HepG2 (cell line): ENCODE measurements around the gene P3R3URF. TPM values are rescaled to one million over a fixed set of nuclear protein-coding genes. Genes with fewer than 3 reads are reported as not detected.

Source experiments
- EHMT2 ChIP-seq: fragments of 200-600 bp; sonication (generic); IDR thresholded peaks from 2 replicates; pipeline ENCODE4 v1.7.0; 2017; ENCODE audit warnings: antibody characterized with exemption, low read depth, low read length, borderline replicate concordance
- ESRRA ChIP-seq: sonication (generic); formaldehyde crosslinking; IDR thresholded peaks from 2 replicates; pipeline ENCODE4 v1.5.1; 2020; ENCODE audit warnings: mild to moderate bottlenecking, low read depth, missing genetic modification reagents
- HNF4G ChIP-seq, 2 experiments: sonication (generic) in 1 of 2; formaldehyde crosslinking in 1 of 2; IDR thresholded peaks; 2 replicates each; pipeline versions ENCODE4 v1.4.0 to v1.6.1; 2011 to 2020; ENCODE audit warnings: borderline replicate concordance in 2 of 2, low read depth in 2 of 2, mild to moderate bottlenecking in 2 of 2, low read length in 1 of 2, missing genetic modification reagents in 1 of 2, moderate library complexity in 1 of 2
- HNRNPLL ChIP-seq: fragments of 200-400 bp; formaldehyde crosslinking; IDR thresholded peaks from 2 replicates; pipeline ENCODE4 v1.6.1; 2017; ENCODE audit warnings: mild to moderate bottlenecking, low read depth, low read length; ENCODE audit not compliant: poor library complexity, severe bottlenecking
- MED1 ChIP-seq: sonication (generic); formaldehyde crosslinking; IDR thresholded peaks from 2 replicates; pipeline ENCODE4 v1.4.0; 2020; ENCODE audit warnings: missing genetic modification reagents
- MYNN ChIP-seq: sonication (generic); formaldehyde crosslinking; IDR thresholded peaks from 2 replicates; pipeline ENCODE4 v1.4.0; 2020; ENCODE audit warnings: mild to moderate bottlenecking, low read depth, missing genetic modification reagents
- POGZ ChIP-seq: sonication (generic); formaldehyde crosslinking; IDR thresholded peaks from 2 replicates; pipeline ENCODE4 v1.4.0; 2020; ENCODE audit warnings: mild to moderate bottlenecking, missing genetic modification reagents
- REPIN1 ChIP-seq: sonication (generic); formaldehyde crosslinking; IDR thresholded peaks from 2 replicates; pipeline ENCODE4 v1.8.0; 2022; ENCODE audit warnings: missing genetic modification reagents, low read depth, mild to moderate bottlenecking, borderline replicate concordance
- SIX1 ChIP-seq: sonication (generic); formaldehyde crosslinking; IDR thresholded peaks from 2 replicates; pipeline ENCODE4 v1.4.0; 2020; ENCODE audit warnings: missing genetic modification reagents, borderline replicate concordance
- ZNF350 ChIP-seq: sonication (generic); formaldehyde crosslinking; IDR thresholded peaks from 2 replicates; pipeline ENCODE4 v1.4.0; 2020; ENCODE audit warnings: mild to moderate bottlenecking, low read depth, missing genetic modification reagents, borderline replicate concordance
- polyA plus RNA-seq, 8 experiments: library from polyadenylated mRNA; depleted of rRNA in 3 of 8; stranded (reverse) in 7 of 8; unstranded in 1 of 8; fragments of >200 nt; fragmentation: Illumina TruSeq in 4 of 8; extraction: Trizol in 4 of 8; gene quantifications; 2 replicates each; pipeline versions ENCODE4 v1.2.1 to v1.2.3, GENCODE V29; 2011 to 2016; ENCODE audit warnings: low read depth in 4 of 8, missing spikeins in 1 of 8, mixed read lengths in 1 of 8; ENCODE audit not compliant: insufficient read depth in 1 of 8
- total RNA-seq, 5 experiments: library from RNA; depleted of rRNA; stranded (reverse); fragments of >200 nt; fragmentation: Illumina TruSeq; extraction: Trizol; gene quantifications; 2 replicates each; pipeline ENCODE4 v1.2.3, GENCODE V29; 2016; ENCODE audit warnings: low read depth in 1 of 5
- TF ChIP-seq, protein P1 (sequence below): sonication (generic); formaldehyde crosslinking; IDR thresholded peaks from 2 replicates; pipeline ENCODE4 v1.4.0; 2020; ENCODE audit warnings: mild to moderate bottlenecking, missing genetic modification reagents
- TF ChIP-seq, protein P2 (sequence below): sonication (generic); formaldehyde crosslinking; IDR thresholded peaks from 2 replicates; pipeline ENCODE4 v1.4.0; 2020; ENCODE audit warnings: missing genetic modification reagents, mild to moderate bottlenecking, borderline replicate concordance
- TF ChIP-seq, protein P3 (sequence below): sonication (generic); formaldehyde crosslinking; IDR thresholded peaks from 2 replicates; pipeline ENCODE4 v1.5.0; 2020; ENCODE audit warnings: mild to moderate bottlenecking, missing genetic modification reagents, borderline replicate concordance
- TF ChIP-seq, protein P4 (sequence below): sonication (generic); formaldehyde crosslinking; IDR thresholded peaks from 2 replicates; pipeline ENCODE4 v1.4.0; 2020; ENCODE audit warnings: missing genetic modification reagents
- TF ChIP-seq, protein P5 (sequence below): sonication (generic); formaldehyde crosslinking; IDR thresholded peaks from 2 replicates; pipeline ENCODE4 v1.8.0; 2022; ENCODE audit warnings: missing genetic modification reagents, low read depth, mild to moderate bottlenecking, borderline replicate concordance

P3R3URF gene
- total and polyA plus RNA-seq, 2 of the 13 experiments (the other 11 are each of a cell fraction or from before 2014, with no cell fraction given) = not detected

DNA sequence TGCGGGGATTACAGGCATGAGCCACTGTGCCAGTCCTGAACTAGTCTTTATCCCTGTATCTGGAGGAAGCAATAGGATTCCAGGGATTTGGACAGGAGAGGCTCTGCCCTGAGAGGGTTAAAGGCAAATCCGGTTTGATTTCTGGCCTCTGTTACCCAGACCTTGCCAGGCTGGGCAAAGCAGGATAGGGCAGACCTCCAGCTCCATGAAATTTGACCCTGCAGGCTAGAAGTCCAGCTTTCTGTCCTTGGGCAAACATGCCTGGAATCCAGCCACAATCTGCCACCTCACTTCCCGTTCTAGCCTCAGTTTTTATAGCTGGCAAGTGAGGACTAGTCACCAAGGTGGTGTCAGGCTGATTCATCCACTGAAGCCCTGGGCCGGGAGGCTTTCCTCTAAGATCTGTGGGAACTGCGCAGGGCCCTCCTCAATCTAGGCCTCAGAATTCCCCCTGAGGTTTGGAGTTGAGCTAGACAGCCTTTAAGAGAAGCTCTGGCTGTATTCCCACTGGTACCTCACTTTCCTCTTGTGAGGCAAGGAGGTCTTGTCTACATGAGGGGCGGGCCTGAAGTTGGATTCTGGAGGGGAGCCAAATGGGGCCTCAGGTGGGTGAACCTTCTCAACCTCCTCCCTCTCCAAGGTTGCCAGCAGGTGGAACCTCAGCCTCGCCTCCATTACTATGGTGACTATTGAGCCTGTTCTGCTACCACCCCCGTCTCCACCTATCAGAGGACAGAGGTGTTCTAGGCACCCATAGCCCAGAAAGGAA lies 7.0 kb upstream of the P3R3URF start (continued):
- TF ChIP-seq, protein P1, sequence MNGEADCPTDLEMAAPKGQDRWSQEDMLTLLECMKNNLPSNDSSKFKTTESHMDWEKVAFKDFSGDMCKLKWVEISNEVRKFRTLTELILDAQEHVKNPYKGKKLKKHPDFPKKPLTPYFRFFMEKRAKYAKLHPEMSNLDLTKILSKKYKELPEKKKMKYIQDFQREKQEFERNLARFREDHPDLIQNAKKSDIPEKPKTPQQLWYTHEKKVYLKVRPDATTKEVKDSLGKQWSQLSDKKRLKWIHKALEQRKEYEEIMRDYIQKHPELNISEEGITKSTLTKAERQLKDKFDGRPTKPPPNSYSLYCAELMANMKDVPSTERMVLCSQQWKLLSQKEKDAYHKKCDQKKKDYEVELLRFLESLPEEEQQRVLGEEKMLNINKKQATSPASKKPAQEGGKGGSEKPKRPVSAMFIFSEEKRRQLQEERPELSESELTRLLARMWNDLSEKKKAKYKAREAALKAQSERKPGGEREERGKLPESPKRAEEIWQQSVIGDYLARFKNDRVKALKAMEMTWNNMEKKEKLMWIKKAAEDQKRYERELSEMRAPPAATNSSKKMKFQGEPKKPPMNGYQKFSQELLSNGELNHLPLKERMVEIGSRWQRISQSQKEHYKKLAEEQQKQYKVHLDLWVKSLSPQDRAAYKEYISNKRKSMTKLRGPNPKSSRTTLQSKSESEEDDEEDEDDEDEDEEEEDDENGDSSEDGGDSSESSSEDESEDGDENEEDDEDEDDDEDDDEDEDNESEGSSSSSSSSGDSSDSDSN (CRISPR knock-in tag) = peak; percentile 30; the same call in 1 of the 2 replicates
- TF ChIP-seq POGZ = peak; percentile 37; the same call in 1 of the 2 replicates
- TF ChIP-seq ESRRA (CRISPR knock-in tag) = peak; percentile 92
- TF ChIP-seq HNRNPLL = no peak
- no peak for TF ChIP-seq MYNN (CRISPR knock-in tag)
- TF ChIP-seq ZNF350 (CRISPR knock-in tag) = 0 out of 2 replicates have a peak, but pooled peaks have one; percentile 48
- TF ChIP-seq, protein P2, sequence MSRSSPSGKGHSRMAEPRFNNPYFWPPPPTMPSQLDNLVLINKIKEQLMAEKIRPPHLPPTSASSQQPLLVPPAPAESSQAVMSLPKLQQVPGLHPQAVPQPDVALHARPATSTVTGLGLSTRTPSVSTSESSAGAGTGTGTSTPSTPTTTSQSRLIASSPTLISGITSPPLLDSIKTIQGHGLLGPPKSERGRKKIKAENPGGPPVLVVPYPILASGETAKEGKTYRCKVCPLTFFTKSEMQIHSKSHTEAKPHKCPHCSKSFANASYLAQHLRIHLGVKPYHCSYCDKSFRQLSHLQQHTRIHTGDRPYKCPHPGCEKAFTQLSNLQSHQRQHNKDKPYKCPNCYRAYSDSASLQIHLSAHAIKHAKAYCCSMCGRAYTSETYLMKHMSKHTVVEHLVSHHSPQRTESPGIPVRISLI (CRISPR knock-in tag) = 0 out of 2 replicates have a peak, but pooled peaks have one; percentile 17
- peak; percentile 86; the same call in 1 of the 2 replicates for TF ChIP-seq SIX1 (CRISPR knock-in tag)
- TF ChIP-seq HNF4G (IDR thresholded peaks at IDR 0.05; ENCODE audit: borderline replicate concordance, low read depth, low read length) = peak; percentile 83
- no peak; the same call in 1 of the 2 replicates for TF ChIP-seq HNF4G (CRISPR knock-in tag; IDR thresholded peaks at IDR 0.05; ENCODE audit: borderline replicate concordance, low read depth)
- peak; percentile 27; the same call in 1 of the 2 replicates for TF ChIP-seq REPIN1 (CRISPR knock-in tag)
- TF ChIP-seq, protein P3, sequence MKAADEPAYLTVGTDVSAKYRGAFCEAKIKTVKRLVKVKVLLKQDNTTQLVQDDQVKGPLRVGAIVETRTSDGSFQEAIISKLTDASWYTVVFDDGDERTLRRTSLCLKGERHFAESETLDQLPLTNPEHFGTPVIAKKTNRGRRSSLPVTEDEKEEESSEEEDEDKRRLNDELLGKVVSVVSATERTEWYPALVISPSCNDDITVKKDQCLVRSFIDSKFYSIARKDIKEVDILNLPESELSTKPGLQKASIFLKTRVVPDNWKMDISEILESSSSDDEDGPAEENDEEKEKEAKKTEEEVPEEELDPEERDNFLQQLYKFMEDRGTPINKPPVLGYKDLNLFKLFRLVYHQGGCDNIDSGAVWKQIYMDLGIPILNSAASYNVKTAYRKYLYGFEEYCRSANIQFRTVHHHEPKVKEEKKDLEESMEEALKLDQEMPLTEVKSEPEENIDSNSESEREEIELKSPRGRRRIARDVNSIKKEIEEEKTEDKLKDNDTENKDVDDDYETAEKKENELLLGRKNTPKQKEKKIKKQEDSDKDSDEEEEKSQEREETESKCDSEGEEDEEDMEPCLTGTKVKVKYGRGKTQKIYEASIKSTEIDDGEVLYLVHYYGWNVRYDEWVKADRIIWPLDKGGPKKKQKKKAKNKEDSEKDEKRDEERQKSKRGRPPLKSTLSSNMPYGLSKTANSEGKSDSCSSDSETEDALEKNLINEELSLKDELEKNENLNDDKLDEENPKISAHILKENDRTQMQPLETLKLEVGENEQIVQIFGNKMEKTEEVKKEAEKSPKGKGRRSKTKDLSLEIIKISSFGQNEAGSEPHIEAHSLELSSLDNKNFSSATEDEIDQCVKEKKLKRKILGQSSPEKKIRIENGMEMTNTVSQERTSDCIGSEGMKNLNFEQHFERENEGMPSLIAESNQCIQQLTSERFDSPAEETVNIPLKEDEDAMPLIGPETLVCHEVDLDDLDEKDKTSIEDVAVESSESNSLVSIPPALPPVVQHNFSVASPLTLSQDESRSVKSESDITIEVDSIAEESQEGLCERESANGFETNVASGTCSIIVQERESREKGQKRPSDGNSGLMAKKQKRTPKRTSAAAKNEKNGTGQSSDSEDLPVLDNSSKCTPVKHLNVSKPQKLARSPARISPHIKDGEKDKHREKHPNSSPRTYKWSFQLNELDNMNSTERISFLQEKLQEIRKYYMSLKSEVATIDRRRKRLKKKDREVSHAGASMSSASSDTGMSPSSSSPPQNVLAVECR (CRISPR knock-in tag) = peak; percentile 23; the same call in 1 of the 2 replicates
- no peak for TF ChIP-seq EHMT2
- TF ChIP-seq MED1 (CRISPR knock-in tag) = peak; percentile 65
- TF ChIP-seq, protein P4, sequence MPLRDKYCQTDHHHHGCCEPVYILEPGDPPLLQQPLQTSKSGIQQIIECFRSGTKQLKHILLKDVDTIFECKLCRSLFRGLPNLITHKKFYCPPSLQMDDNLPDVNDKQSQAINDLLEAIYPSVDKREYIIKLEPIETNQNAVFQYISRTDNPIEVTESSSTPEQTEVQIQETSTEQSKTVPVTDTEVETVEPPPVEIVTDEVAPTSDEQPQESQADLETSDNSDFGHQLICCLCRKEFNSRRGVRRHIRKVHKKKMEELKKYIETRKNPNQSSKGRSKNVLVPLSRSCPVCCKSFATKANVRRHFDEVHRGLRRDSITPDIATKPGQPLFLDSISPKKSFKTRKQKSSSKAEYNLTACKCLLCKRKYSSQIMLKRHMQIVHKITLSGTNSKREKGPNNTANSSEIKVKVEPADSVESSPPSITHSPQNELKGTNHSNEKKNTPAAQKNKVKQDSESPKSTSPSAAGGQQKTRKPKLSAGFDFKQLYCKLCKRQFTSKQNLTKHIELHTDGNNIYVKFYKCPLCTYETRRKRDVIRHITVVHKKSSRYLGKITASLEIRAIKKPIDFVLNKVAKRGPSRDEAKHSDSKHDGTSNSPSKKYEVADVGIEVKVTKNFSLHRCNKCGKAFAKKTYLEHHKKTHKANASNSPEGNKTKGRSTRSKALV (CRISPR knock-in tag) = peak; percentile 58; the same call in 1 of the 2 replicates
- TF ChIP-seq, protein P5, sequence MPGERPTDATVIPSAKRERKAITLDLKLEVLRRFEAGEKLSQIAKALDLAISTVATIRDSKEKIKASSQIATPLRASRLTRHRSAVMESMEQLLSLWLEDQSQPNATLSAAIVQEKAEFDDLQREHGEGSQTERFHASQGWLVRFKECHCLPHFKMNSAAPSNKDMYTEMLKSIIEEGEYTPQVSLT (CRISPR knock-in tag) = no peak
